Osteoblast (primary cell): ENCODE data around the gene C17orf100. TPM values are rescaled to one million over a fixed set of nuclear protein-coding genes. Genes with fewer than 3 reads are reported as not detected.

Source experiments
- DNase-seq: peaks from one replicate; pipeline ENCODE4 v3.0.0; 2011; ENCODE audit warnings: low spot score, mixed read lengths; ENCODE audit not compliant: insufficient read length; ENCODE audit errors: missing footprints
- H2AFZ ChIP-seq: 2 replicates; pipeline ENCODE4 v1.6.0; 2011; ENCODE audit warnings: mild to moderate bottlenecking, low read length
- H3K27ac ChIP-seq: 2 replicates; pipeline ENCODE4 v1.5.1; 2011; ENCODE audit warnings: mild to moderate bottlenecking, low read depth, low read length, moderate library complexity
- H3K27me3 ChIP-seq: 2 replicates; pipeline ENCODE4 v1.6.0; 2012; ENCODE audit warnings: mild to moderate bottlenecking, control low read depth, inconsistent platforms, low read length, moderate library complexity; ENCODE audit not compliant: insufficient read depth
- H3K36me3 ChIP-seq: 2 replicates; pipeline ENCODE4 v1.5.1; 2011; ENCODE audit warnings: mild to moderate bottlenecking, low read length, control low read depth, moderate library complexity; ENCODE audit not compliant: insufficient read depth
- H3K4me1 ChIP-seq: 2 replicates; pipeline ENCODE4 v1.5.1; 2011; ENCODE audit warnings: mild to moderate bottlenecking, low read length, control low read depth, moderate library complexity; ENCODE audit not compliant: insufficient read depth
- H3K4me2 ChIP-seq: 2 replicates; pipeline ENCODE4 v1.6.0; 2011; ENCODE audit warnings: mild to moderate bottlenecking, low read length; ENCODE audit not compliant: insufficient read depth
- H3K4me3 ChIP-seq: fragments of 200-600 bp; sonication (generic); 3 replicates; pipeline ENCODE4 v1.5.1; 2012; ENCODE audit warnings: mild to moderate bottlenecking, low read length, inconsistent platforms; ENCODE audit not compliant: insufficient read depth
- H3K79me2 ChIP-seq: 2 replicates; pipeline ENCODE4 v1.6.0; 2012; ENCODE audit warnings: mild to moderate bottlenecking, low read length, control low read depth, inconsistent platforms; ENCODE audit not compliant: insufficient read depth
- H3K9me3 ChIP-seq: 2 replicates; pipeline ENCODE4 v1.5.1; 2011; ENCODE audit warnings: low read depth, low read length, control low read depth
- H4K20me1 ChIP-seq: 2 replicates; pipeline ENCODE4 v1.6.0; 2012; ENCODE audit warnings: mild to moderate bottlenecking, low read length, control low read depth; ENCODE audit not compliant: insufficient read depth
- CTCF ChIP-seq: IDR thresholded peaks from 2 replicates; pipeline ENCODE4 v1.5.1; 2011; ENCODE audit warnings: mild to moderate bottlenecking, low read depth, low read length, moderate library complexity; ENCODE audit errors: extremely low read depth
- total RNA-seq: library from RNA; depleted of rRNA; stranded (reverse); fragments of >200 nt; gene quantifications from 2 replicates; pipeline ENCODE4 v1.2.3, GENCODE V29; 2012

C17orf100 gene
- total RNA-seq, 1 donor, result 0.72 TPM

DNA sequence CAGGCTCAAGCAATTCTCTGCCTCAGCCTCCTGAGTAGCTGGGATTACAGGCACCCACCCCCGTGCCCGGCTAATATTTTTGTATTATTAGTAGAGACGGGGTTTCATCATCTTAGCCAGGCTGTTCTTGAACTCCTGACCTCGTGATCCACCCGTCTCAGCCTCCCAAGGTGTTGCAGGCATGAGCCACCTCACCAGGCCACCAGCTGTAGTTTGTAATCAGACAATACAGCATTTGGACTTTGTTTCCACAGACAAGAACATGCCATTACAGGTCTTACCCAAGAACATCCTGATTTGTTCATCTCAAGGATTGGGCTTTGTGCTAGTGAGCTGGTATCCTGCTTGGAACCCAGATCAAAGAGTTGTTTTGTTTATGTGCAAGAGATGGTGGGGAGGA is 30.1 kb downstream of the C17orf100 start:
- H3K4me3 ChIP-seq, result no peak overlapping the region
- peaks cover 36% of the 10 kb centered on the region for H3K27me3 ChIP-seq
- H3K27ac ChIP-seq, result no peak overlapping the region
- no peak for DNase-seq
- H3K4me1 ChIP-seq, result peaks cover 4% of the 10 kb centered on the region
- H3K9me3 ChIP-seq, result no peaks in the 10 kb centered on the region
- H3K4me2 ChIP-seq, result no peak overlapping the region
- no peaks in the 10 kb centered on the region for H3K79me2 ChIP-seq
- H2AFZ ChIP-seq, result no peak overlapping the region
- no peak for TF ChIP-seq CTCF
- no peaks in the 10 kb centered on the region for H3K36me3 ChIP-seq
- peaks cover 2% of the 10 kb centered on the region for H4K20me1 ChIP-seq

DNA sequence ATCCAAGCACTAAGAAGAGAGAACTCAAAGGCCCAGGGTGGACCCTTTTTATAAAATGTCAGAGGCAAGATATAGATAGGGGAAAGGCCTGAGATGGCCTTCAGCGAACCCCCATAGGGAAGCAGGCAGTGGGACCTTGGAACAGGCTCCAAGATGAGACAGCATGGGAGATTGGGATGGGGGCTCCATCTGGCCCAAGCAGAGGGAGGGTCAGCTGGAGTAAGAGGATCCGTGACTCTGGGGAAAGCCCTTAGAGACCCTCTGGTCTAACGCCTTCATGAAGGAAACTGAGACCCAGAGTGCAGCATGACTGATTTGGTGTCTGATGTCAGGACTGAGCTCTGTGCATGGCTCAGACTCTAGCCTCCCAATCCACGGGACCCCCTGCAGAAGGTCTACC is 30.8 kb downstream of the C17orf100 start:
- DNase-seq, result no peak
- Histone ChIP-seq H3K27ac (no peak overlapping the region), H3K4me3 (no peak overlapping the region), H3K27me3 (peaks cover 37% of the 10 kb centered on the region), H3K79me2 (no peaks in the 10 kb centered on the region), H2AFZ (no peak overlapping the region), H3K4me1 (no peaks in the 10 kb centered on the region), H4K20me1 (no peaks in the 10 kb centered on the region), H3K36me3 (no peaks in the 10 kb centered on the region), H3K4me2 (no peak overlapping the region), H3K9me3 (no peaks in the 10 kb centered on the region)
- no peak for TF ChIP-seq CTCF

DNA sequence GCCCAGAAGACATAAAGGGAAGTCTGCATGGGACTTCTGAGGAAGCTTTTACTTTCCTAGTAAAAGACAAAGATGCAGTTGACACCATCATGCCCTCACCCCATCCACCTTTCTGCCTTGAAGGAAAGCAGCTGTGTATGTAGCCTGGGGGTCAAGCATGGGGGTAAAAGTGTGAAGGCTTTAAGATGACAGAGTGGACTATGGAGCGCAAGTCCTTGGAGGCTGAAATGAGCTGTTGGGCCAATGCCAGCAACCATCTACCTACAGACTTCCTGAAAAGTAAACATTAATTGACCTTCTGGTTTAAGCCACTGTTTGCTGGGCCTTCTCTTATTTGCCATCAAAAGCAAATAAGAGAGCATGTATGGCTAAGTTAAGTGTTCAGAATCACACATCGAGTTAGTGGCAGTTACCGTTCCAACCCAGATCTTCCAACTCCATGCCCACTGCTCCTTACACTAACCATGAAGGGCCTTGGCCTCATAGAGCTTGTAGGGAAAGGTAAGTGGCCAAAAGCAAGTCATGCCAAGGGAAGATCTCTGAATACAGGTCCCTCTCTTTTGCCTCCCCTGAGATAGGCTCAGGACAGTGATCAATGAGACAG is 31.6 kb downstream of the C17orf100 start:
- Histone ChIP-seq H3K27me3 (peaks cover 36% of the 10 kb centered on the region), H3K4me3 (no peak overlapping the region), H2AFZ (no peak overlapping the region), H3K9me3 (no peaks in the 10 kb centered on the region), H3K27ac (no peak overlapping the region), H4K20me1 (no peaks in the 10 kb centered on the region), H3K79me2 (no peaks in the 10 kb centered on the region), H3K4me2 (no peak overlapping the region), H3K4me1 (no peaks in the 10 kb centered on the region), H3K36me3 (no peaks in the 10 kb centered on the region)
- no peak for TF ChIP-seq CTCF
- no peak for DNase-seq

- no peaks in the 10 kb centered on the region for H4K20me1 ChIP-seq
- no peaks in the 10 kb centered on the region for H3K79me2 ChIP-seq
- TF ChIP-seq CTCF, result no peak
- H3K36me3 ChIP-seq, result no peaks in the 10 kb centered on the region
- peaks cover 29% of the 10 kb centered on the region for H3K27me3 ChIP-seq
- no peaks in the 10 kb centered on the region for H3K4me1 ChIP-seq
- no peak overlapping the region for H3K4me3 ChIP-seq
- no peak for DNase-seq
- no peaks in the 10 kb centered on the region for H3K9me3 ChIP-seq
- no peak overlapping the region for H3K27ac ChIP-seq
- no peak overlapping the region for H3K4me2 ChIP-seq
- H2AFZ ChIP-seq, result no peak overlapping the region
These were observed 32.3 kb downstream of the C17orf100 start for GRCh38 chr17:6683730-6684459.
